Measurements from ENCODE around the gene CCNG2. TPM values are rescaled to one million over a fixed set of nuclear protein-coding genes. Genes with fewer than 3 reads are reported as not detected.
A peak's percentile ranks its signal among the peaks of the same experiment; 100 is the strongest.

The CCNG2 gene
- total and polyA plus RNA-seq, 9 of the 15 experiments (the other 6 are each of a cell fraction or from before 2014, with no cell fraction given): 0.49 to 6.6 (median 2.9) TPM

- TF ChIP-seq TFAP4 (CRISPR knock-in tag; IDR thresholded peaks at IDR 0.05; ENCODE audit: borderline replicate concordance): peak; percentile 82
- TF ChIP-seq RBM14 (IDR thresholded peaks at IDR 0.05; ENCODE audit: borderline replicate concordance, insufficient read depth, low read depth, low read length): no peak
- peak; percentile 70 for TF ChIP-seq GABPA (tag; conservative IDR thresholded peaks at IDR 0.05; ENCODE audit: low read depth)
- TF ChIP-seq HMG20B (CRISPR knock-in tag; IDR thresholded peaks at IDR 0.05): no peak
- TF ChIP-seq MITF (IDR thresholded peaks at IDR 0.05): no peak
- TF ChIP-seq RBM22 (IDR thresholded peaks at IDR 0.05; ENCODE audit: low read depth, low read length, poor library complexity, severe bottlenecking): peak; percentile 14
- TF ChIP-seq IRF2 (CRISPR knock-in tag; IDR thresholded peaks at IDR 0.05): no peak
- TF ChIP-seq ESRRA (IDR thresholded peaks at IDR 0.05; ENCODE audit: borderline replicate concordance, low read depth): peak; percentile 45; the same call in 1 of the 2 replicates
- no peak for TF ChIP-seq ZNF445 (CRISPR knock-in tag; IDR thresholded peaks at IDR 0.05; ENCODE audit: low read depth)
- TF ChIP-seq HINFP (tag; conservative IDR thresholded peaks at IDR 0.05; ENCODE audit: low read depth): no peak
- no peak for TF ChIP-seq SIX5 (IDR thresholded peaks at IDR 0.05; ENCODE audit: borderline replicate concordance in 1 of 2, insufficient read depth in 1 of 2, low read depth in 1 of 2, low read length in 2 of 2)
- TF ChIP-seq YBX1 (IDR thresholded peaks at IDR 0.05): no peak
- TF ChIP-seq ZNF609 (CRISPR knock-in tag; IDR thresholded peaks at IDR 0.05; ENCODE audit: borderline replicate concordance): no peak
- peak in 1 of 2 experiments; percentile 76; a peak in 2 of 4 replicates for TF ChIP-seq MAZ (CRISPR knock-in tag; conservative IDR thresholded peaks at IDR 0.05 in 1 of 2, IDR thresholded peaks at IDR 0.05 in 1 of 2)
- no peak for TF ChIP-seq ATF6 (CRISPR knock-in tag; IDR thresholded peaks at IDR 0.05)
Observed at GRCh38 chr4:77157859-77158486, 966 bp downstream of the CCNG2 start (continued).
